KMS-11 (cell line): Measurements from ENCODE around the gene RPP21.

Experiments used
- H2AFZ ChIP-seq: fragments of 200-600 bp; sonication (generic); 2 replicates; pipeline ENCODE4 v1.6.1; 2016; ENCODE audit warnings: antibody characterized with exemption, mixed run types, low read depth
- H3K27ac ChIP-seq: fragments of 200-600 bp; sonication (generic); 2 replicates; pipeline ENCODE4 v1.6.1; 2016; ENCODE audit warnings: mild to moderate bottlenecking, mixed run types
- H3K27me3 ChIP-seq: fragments of 200-600 bp; sonication (generic); 2 replicates; pipeline ENCODE4 v1.6.1; 2017; ENCODE audit warnings: mild to moderate bottlenecking, low read depth, mixed run types, moderate library complexity; ENCODE audit not compliant: insufficient read depth
- H3K36me3 ChIP-seq: fragments of 200-600 bp; sonication (generic); 2 replicates; pipeline ENCODE4 v1.6.1; 2017; ENCODE audit warnings: mild to moderate bottlenecking, mixed run types; ENCODE audit not compliant: insufficient read depth
- H3K4me1 ChIP-seq: fragments of 200-600 bp; sonication (generic); 2 replicates; pipeline ENCODE4 v1.6.1; 2016; ENCODE audit warnings: mild to moderate bottlenecking, low read depth, mixed run types; ENCODE audit not compliant: poor library complexity, severe bottlenecking
- H3K4me2 ChIP-seq: fragments of 200-600 bp; sonication (generic); 2 replicates; pipeline ENCODE4 v1.7.0; 2016; ENCODE audit warnings: mild to moderate bottlenecking, mixed run types
- H3K4me3 ChIP-seq: fragments of 200-600 bp; sonication (generic); IDR thresholded peaks from 2 replicates; pipeline ENCODE4 v1.6.1; 2017; ENCODE audit warnings: low read depth, low read length, mixed read lengths; ENCODE audit not compliant: insufficient read depth
- H3K79me2 ChIP-seq: fragments of 200-600 bp; sonication (generic); 2 replicates; pipeline ENCODE4 v1.6.1; 2016; ENCODE audit warnings: low read depth, mixed run types; ENCODE audit not compliant: insufficient read depth
- H3K9ac ChIP-seq: fragments of 200-600 bp; sonication (generic); 2 replicates; pipeline ENCODE4 v1.6.1; 2016; ENCODE audit warnings: mild to moderate bottlenecking, mixed run types
- H4K20me1 ChIP-seq: fragments of 200-600 bp; sonication (generic); 2 replicates; pipeline ENCODE4 v1.6.1; 2016; ENCODE audit warnings: mild to moderate bottlenecking, mixed run types; ENCODE audit not compliant: insufficient read depth
- CTCF ChIP-seq: fragments of 200-600 bp; sonication (generic); conservative IDR thresholded peaks from 2 replicates; pipeline ENCODE4 v1.6.1; 2017; ENCODE audit warnings: low read depth, mild to moderate bottlenecking, antibody characterized with exemption, low read length, moderate library complexity, mixed read lengths

The RPP21 gene

GRCh38 chr6:30317913-30318589 is 26.9 kb upstream of the RPP21 start:
- Histone ChIP-seq H3K27me3 (no peaks in the 10 kb centered on the region), H4K20me1 (no peaks in the 10 kb centered on the region; the same call in 1 of the 2 replicates), H3K79me2 (peaks cover 70% of the 10 kb centered on the region), H3K36me3 (no peaks in the 10 kb centered on the region), H3K4me1 (peaks cover 12% of the 10 kb centered on the region), H2AFZ (no peak overlapping the region), H3K9ac (no peak overlapping the region), H3K4me3 (no peak overlapping the region), H3K4me2 (no peak overlapping the region), H3K27ac (no peak overlapping the region)
- TF ChIP-seq CTCF, result no peak

DNA sequence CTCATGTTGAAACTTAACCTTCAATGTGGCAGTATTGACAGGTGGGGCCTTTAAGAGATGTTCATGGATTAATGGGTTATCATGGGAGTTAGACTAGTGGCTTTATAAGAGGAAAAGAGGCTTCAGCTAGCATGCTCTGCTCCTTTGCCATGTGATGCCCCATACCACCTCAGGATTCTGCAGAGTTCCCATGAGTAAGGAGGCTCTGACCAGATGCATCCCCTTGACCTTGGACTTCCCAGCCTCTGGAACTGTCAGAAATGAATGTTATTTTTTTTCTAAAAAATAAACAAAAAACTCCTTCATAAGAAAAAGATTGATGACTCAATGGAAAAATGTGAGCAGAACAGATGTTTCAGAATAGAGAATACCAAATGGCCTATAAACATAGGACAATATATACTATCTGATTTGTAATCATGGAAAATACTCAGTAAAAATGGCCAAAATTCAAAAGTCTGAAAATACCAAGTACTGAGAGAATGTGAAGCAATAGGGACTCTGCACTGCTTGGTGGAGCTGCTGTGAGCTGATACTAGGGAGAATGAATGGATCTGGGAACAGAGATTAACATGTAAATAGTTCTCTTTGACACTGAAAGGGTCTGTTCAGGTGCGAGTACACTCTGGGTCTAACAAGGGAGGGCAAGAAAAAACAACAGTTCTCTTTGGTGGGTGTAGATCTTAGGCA is 25.7 kb upstream of the RPP21 start:
- Histone ChIP-seq H3K9ac (no peak overlapping the region), H3K4me2 (no peak overlapping the region), H2AFZ (no peak overlapping the region), H4K20me1 (no peaks in the 10 kb centered on the region; the same call in 1 of the 2 replicates), H3K4me1 (peaks cover 22% of the 10 kb centered on the region), H3K79me2 (peaks cover 83% of the 10 kb centered on the region), H3K36me3 (no peaks in the 10 kb centered on the region), H3K4me3 (no peak overlapping the region), H3K27ac (no peak overlapping the region), H3K27me3 (no peaks in the 10 kb centered on the region)
- TF ChIP-seq CTCF, result no peak

DNA sequence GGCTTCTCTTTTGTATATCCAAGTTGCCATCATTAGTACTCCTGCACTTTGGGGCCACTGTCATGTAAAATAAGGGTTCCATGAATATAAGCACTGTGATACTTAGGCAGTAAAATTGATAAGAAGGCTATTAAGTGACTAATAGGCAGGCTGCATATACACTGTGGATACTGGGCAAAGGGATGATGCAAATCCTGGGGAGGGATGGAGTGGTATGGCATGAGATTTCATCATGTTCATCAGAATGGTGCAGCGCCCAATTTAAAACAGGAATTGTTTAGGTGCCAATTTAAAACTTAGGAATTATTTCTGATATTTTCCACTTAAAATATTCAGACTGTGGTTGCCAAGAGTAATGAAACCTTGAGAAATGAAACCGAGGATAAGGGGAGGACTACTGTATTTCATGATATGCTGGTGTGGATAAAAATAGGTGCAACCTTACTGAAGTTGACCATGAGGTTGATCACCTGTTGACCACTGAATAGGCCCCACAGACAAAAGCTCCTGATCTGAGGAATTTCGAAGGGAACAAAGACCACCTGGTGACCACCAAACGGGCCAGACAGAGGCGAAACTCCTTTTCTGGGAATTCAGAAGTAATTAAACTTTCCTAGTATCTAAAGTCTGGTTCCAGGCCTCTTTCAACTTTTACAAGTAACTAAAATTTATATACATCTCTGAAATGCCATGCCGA is 23.1 kb upstream of the RPP21 start:
- Histone ChIP-seq H3K79me2 (peaks cover 84% of the 10 kb centered on the region), H4K20me1 (no peaks in the 10 kb centered on the region; the same call in 1 of the 2 replicates), H2AFZ (no peak overlapping the region), H3K4me1 (peaks cover 29% of the 10 kb centered on the region), H3K27me3 (no peaks in the 10 kb centered on the region), H3K27ac (no peak overlapping the region), H3K4me2 (peak overlapping the region; percentile 5; the same call in 1 of the 2 replicates), H3K9ac (no peak overlapping the region), H3K36me3 (no peaks in the 10 kb centered on the region), H3K4me3 (no peak overlapping the region)
- TF ChIP-seq CTCF, result no peak

GRCh38 chr6:30322527-30323501 is 22.1 kb upstream of the RPP21 start:
- H3K27ac ChIP-seq, result no peak overlapping the region
- TF ChIP-seq CTCF, result no peak
- H3K9ac ChIP-seq, result no peak overlapping the region
- H4K20me1 ChIP-seq, result no peaks in the 10 kb centered on the region; the same call in 1 of the 2 replicates
- no peak overlapping the region for H3K4me2 ChIP-seq
- no peaks in the 10 kb centered on the region for H3K27me3 ChIP-seq
- no peaks in the 10 kb centered on the region for H3K36me3 ChIP-seq
- no peak overlapping the region for H2AFZ ChIP-seq
- H3K4me1 ChIP-seq, result peaks cover 33% of the 10 kb centered on the region
- H3K4me3 ChIP-seq, result no peak overlapping the region
- H3K79me2 ChIP-seq, result peaks cover 79% of the 10 kb centered on the region
